GM18526 (cell line): ENCODE measurements around the gene FBXO9.

Experiments
- POLR2A ChIP-seq: IDR thresholded peaks from 3 replicates; pipeline ENCODE4 v1.6.1; 2011; ENCODE audit not compliant: insufficient read length; ENCODE audit errors: extremely low read depth

FBXO9 gene

DNA sequence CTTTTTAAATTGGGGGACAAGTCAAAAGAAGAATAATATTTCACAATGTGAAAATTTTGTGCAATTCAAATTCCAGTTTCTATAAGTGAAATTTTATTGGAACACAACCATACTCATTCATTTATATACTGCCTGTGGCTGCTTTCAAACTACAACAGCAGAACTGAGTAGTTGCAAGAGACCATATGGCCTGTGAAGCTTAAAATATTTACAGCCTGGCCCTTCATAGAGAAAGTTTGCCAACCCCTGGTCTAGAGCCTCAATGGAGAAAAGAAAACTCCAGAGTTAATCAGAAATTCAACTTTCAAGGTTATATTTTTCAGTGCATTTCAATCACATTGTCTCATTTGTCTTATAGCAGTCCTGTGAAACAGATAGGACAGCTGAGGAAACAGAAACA is 26.6 kb upstream of the FBXO9 start:
- no peak for TF ChIP-seq POLR2A

DNA sequence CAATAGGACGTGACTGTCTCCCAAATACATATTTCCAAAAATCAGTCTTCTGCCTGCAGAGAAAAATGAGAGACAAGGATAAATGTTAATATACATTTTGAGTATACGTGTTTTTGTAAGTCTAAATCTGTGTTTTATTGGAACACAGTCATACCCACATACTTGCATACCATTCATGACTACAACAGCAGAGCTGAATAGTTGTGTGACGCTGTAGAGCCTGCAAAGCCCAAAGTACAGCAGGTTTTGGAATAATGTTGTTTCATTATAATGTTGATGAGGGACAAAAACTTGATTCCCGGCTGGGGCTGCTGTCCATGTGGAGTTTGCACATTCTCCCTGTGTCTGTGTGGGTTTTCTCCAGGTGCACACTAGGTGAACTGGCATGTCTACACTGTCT is 23.8 kb upstream of the FBXO9 start:
- TF ChIP-seq POLR2A: no peak

DNA sequence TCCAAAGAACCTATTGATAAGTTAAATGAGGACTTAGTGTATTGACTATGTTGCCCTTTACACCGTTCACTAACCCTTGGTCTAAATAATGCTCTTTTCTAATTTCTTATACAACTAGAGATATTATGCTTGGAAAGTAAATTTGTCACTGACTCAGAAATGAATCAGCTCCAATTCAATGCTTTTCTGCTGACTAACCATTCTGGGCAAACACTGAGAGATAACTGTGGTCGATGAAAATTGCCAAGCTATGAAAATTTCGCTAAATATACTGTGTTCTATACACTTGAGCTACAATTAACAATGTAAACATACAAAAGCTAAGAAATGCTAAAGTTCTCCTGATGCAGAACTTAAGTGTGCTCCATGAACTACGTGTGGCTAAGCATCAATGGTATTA is 23.1 kb upstream of the FBXO9 start:
- no peak for TF ChIP-seq POLR2A

GRCh38 chr6:53043581-53043980 is 21.6 kb upstream of the FBXO9 start:
- TF ChIP-seq POLR2A: no peak

- TF ChIP-seq POLR2A: no peak
These were observed 21.1 kb upstream of the FBXO9 start for GRCh38 chr6:53044071-53044470.

DNA sequence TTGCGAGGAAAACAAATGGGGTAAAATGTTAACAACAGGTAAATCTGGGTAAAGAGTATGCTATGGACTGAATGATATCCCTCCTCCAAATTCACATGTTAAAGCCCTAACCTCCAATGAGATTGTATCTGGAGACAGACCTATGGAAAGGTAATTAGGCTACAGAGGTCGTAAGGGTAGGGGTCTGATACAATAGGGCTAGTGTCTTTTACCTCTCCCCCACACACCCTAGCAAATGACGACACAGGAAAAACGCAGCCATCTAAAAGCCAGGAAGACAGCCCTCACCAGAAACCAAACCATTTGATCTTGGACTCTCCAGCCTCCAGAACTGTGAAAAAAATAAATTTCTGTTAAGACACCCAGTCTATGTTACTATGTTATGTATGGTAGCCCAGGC is 20.6 kb upstream of the FBXO9 start:
- no peak for TF ChIP-seq POLR2A

DNA sequence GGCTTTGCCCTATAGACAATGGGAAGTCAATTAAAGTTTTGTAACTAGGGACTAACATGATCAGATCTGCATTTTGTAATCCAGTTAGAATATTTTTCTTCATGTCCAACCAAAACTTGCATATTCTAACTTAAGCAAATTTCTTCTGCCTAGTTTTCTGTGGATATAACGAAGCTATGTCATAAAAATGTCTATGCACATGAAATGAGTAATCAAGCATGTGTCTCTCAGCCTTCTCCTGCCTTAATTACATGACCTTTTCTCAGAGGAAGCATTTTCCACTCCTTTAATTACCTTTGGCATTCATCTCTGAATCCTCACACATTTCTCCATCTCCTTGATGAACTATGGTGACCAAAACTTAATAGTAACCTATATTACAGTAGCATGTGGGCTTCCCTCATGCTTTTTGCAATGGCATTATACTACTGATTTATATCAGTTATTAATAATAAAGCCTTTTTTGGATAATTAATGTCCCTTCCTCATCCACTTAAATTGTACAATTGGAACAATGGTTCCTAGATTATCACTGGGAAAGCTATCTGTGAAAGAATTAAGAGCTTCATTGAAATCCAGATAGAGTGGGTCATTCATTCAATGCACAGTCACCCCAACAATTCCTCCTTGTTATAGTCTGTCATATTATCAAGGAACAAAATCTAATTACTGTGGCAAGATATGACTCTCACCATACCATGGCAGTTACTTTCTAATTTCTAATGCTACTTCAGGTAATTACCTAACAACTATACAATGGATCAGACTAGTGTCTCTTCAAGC is 19.1 kb upstream of the FBXO9 start:
- no peak for TF ChIP-seq POLR2A

DNA sequence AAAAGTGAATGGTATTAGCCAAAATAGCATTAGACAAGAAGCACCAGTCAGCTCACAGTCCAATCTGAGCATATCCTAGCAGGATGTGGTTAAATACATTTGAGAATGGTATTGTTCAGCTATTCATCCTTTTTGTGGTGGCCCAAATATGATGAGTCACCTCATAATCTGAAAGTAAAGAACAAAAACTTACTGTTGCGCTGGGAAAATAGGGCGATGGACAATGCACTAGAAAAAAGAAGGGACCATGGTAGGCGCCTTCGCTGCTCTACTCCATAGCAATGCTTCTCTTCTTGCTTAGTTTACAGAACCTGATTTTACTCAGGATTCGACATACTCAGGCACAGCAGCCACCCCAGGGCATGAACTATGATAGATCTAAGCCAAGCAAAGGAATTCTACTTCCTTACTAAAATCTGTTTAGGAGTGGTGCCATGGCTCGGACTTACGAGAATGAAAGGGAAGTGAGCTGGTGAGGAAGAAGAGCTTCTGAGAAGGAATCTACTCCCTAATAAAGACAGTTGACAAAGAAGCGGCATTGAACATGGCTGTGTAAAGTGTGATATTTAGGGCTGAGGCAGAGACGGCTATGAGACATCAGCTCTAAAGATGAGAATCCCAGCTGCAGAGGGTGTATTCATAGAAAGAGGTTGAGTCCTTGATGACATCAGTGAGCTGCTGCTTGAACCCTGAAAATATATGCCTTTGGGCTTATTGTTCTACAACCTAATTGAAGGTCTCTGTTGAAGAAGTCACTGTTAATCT is 16.6 kb upstream of the FBXO9 start:
- no peak for TF ChIP-seq POLR2A

DNA sequence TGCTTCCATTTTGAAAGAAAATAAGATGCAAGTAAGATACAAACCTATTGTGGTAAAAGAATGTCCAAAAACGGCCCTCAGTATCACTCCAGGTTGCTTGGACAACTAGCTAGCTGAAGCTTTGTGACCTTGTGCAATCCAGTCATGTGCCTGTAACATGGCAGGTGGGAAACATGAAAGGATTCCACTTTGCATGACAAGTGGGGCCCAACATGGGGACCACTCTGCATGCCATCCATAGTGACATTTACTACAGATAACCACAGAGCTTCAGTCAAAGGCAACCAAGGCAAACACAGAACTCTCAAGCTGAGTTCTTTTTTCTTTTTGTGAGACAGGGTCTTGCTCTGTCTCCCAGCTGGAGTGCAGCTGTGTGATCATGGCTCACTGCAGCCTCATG is 15.8 kb upstream of the FBXO9 start:
- no peak for TF ChIP-seq POLR2A

DNA sequence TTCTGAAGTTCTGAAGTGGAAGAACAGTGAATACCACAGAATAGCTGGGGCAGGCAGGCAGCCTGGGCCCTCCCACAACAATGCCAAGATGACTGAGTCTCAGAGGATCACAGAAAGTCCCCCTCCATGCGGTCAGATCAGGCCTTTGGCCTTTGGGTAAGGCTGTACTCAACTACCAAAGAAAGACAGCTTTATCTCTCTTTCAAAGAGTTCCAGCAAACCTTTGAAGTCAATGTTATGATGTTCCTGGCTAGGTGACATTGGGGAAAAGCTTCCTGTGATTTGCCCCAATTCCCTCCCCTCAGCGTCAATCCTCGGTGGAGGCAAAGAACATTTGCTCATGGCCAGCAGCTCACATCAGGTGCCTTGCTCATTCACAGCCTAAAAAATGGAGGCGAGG is 10.7 kb upstream of the FBXO9 start:
- TF ChIP-seq POLR2A: no peak

DNA sequence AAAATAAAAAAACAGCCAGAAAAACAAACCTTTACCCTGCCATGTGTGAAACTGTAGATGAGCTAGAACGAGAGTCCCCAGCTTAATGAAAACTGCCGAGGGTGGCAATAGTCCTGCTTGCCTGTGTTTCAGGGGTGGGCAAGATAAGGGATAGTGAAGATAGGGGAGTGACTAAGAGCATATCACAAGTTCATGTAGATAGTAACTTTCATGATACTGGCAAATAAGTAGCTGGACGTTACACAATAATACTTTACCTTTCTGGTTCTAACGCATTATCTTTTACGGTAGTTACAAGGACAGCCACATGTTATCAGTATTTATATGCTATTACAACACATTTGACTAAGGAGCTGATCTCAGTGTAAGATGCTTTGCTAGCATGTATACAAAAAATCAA is 9.3 kb upstream of the FBXO9 start:
- TF ChIP-seq POLR2A: no peak

GRCh38 chr6:53056273-53056672 is 8.9 kb upstream of the FBXO9 start:
- TF ChIP-seq POLR2A: no peak

DNA sequence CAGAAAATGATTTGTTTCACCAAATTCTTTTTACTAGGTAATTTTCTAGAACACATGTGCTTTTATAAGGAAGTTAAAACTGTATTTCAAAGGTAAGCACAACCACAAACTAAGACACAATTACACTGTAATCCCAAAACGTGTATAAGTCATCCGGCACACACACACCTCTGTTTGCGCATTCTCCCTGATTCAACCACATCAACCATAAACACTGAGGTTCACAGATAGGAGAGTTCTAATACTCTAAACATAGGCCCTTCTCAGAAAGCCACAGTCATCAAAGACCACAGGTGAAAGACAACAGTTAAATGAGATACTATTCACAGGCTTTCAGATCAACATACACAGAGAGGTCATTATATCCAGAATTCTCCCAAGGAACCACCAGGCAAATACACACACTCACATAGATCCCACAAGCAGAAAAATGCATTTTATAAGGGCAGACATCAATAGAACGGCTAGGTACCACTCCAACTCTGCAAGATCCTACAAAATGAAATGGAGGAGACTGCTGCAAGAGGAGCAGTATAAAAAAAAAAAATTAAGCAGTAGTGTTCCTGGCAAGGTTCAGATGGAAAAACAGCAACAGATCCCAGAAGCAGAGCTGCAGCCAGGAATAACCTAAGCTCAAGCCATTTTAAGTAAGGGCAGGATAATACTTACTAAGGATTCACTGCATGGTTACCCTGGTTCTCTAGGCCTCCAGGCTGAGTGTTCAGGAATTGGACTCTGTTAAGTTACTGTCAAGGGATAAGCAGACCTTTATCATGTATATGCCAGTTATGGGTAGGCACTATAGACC is 6.6 kb upstream of the FBXO9 start:
- TF ChIP-seq POLR2A: no peak

DNA sequence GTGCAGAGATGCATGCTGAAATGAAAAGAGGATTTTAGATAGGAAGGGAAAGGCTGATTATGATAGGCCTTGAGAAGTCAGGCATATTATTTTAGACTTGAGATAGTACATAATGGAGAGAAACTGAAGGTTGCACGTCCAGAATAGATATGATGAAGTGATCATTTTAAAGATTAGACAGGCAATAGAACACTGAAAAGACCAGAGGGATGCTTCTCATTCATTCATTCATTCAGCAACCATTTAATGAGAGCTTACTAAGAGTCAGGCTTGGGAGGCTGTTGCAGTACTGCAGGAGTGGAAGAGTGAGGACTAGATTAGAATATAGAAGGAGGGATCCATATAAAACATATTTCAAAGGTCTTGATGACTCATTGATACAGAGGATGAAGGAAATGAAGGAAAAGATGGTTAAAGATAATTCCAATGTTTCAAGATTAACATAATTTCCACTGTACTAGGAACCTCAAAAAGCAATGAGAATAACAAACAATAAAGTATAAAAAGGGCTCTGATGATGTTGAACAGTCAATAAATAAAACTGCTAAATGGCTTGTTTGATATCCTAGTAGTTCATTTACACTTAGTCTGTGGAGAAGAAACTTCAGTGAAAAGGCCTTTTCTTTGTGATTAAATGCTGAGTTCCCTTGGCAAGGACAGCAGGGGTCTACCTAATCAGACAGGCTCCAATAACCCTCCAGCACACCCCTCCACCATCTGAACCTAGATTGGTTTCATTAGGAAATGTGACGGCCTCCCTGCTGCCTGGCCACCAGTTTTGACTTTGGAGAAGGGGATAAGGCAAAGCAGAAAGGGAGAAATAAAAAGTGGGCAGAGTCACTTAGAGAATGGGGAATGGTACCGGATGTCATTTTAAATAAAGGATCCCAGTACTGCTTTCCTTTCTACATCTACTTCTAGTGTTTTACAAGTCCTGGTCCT is 5.3 kb upstream of the FBXO9 start:
- TF ChIP-seq POLR2A: no peak

DNA sequence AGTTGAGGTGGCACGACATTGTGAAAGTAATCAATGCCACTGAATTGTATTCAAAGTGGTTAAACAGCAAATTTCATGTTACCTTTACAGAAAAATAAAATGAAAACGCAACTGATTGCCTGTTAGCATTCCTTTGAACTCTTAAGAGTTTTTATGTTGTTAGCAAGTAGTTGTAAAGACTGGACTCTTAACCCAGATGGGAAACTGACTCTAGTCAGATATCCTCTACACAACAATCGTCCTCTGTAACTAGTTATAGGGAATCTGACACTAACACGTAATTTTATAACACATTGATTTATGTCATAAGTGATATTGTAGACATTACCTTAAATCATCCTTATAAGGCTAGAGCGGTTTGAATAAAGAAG is 3.0 kb upstream of the FBXO9 start:
- TF ChIP-seq POLR2A: no peak
